DMS53 treated with DMSO at 0.1 percent for 48 hours (cell line): ENCODE measurements around the gene ODF2L.

Experiments used
- DNase-seq: peaks from one replicate; lab custom pipeline; 2025; ENCODE audit not compliant: unreplicated experiment; lab: John Stamatoyannopoulos, UW

Gene ODF2L

GRCh38 chr1:86318436-86318835 is 77.7 kb downstream of the ODF2L start:
- no peak for DNase-seq

GRCh38 chr1:86317926-86318325 is 78.2 kb downstream of the ODF2L start:
- no peak for DNase-seq

GRCh38 chr1:86305731-86306130 is 90.4 kb downstream of the ODF2L start:
- DNase-seq: no peak

DNA sequence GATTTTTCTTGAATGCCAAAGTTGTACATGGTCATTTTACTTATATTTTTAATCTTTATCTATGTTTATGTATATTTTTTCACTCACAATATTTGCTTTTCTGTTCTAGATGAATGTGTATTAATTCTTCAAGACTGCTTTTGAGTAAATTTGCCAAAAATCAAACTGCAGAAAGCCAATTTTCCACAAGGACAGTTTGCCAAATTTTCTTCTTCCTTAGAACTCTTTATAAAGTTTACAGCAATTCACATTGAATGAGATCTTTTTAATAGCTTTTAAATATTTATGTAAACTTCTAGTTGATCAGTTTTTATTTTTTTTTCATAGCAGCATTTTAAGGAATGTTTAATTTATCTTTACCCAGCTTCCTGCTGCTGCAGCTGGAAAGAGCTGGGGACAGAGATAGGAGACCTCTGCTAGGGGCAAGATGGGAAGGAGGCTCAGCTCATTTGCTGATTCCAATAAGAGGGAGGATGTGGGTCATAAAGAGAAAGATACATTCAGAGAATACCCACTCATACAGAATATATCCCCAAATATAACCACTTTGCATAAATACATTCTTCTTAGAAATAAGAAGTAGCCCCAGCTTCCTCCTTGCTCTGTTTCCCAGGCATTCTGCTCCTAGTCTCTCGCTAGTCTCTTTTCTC is 93.0 kb downstream of the ODF2L start:
- DNase-seq: no peak
